GM08714 (cell line): ENCODE data around the gene MET.
"Not testable (repeated sequence)": the region's sequence is repeated elsewhere in the genome, so short reads cannot be mapped to it uniquely, and the experiment has no call there.

Experiments
- H3K4me3 ChIP-seq: fragments of 200-500 bp; sonication (Bioruptor generic); 2 replicates; pipeline ENCODE4 v1.5.1; 2014; ENCODE audit warnings: mild to moderate bottlenecking, low read length, inconsistent platforms
- ZNF274 ChIP-seq: IDR thresholded peaks from 2 replicates; pipeline ENCODE4 v1.6.1; 2012; ENCODE audit warnings: mild to moderate bottlenecking, low read depth, low read length

MET gene

GRCh38 chr7:116647861-116648260 lies 24.1 kb upstream of the MET start:
- TF ChIP-seq ZNF274, result no peak

DNA sequence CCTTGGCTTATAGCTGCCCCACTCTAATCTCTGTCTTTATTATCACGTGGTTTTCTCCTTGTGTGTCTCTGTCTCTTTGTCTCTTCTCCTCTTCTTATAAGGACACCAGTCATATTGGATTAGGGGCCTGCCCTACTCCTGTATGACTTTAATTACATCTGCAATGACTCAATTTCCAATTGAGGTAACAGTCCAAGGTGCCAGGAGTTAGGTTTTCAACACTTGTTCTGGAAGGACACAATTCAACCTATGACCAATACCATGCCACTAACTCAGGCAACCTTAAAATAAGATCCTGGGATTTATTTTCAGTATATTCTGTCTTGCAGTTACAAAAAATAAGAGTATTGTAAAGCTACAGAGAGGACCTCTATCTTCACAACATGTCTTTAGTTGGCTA lies 21.6 kb upstream of the MET start:
- H3K4me3 ChIP-seq, result no peak overlapping the region
- TF ChIP-seq ZNF274, result no peak

More at GRCh38 chr7:116647861-116648260, 24.1 kb upstream of the MET start:
- no peak overlapping the region for H3K4me3 ChIP-seq

- no peak for TF ChIP-seq ZNF274
- no peak overlapping the region for H3K4me3 ChIP-seq
These were observed 19.2 kb upstream of the MET start for GRCh38 chr7:116652793-116653192.

GRCh38 chr7:116653204-116653603 lies 18.8 kb upstream of the MET start:
- TF ChIP-seq ZNF274, result no peak
- H3K4me3 ChIP-seq, result no peak overlapping the region

DNA sequence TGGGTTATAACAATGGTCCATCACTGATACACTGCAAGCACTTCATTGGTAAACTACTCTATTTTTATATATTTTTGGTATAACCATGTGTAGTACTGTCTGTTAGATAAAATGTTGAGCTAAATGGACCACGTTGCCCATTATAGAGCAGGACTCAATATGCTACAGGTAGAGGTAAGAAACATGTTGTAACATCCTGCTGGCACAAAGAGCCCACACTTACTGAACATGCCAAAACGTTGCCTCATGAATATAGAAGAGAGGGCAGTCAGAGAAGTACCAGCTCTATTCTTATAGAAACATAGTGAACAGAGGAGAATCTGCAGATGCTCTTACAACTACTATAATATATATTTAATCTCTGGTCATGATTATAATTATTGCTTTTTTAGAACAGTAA lies 18.4 kb upstream of the MET start:
- TF ChIP-seq ZNF274, result no peak
- no peak overlapping the region for H3K4me3 ChIP-seq

DNA sequence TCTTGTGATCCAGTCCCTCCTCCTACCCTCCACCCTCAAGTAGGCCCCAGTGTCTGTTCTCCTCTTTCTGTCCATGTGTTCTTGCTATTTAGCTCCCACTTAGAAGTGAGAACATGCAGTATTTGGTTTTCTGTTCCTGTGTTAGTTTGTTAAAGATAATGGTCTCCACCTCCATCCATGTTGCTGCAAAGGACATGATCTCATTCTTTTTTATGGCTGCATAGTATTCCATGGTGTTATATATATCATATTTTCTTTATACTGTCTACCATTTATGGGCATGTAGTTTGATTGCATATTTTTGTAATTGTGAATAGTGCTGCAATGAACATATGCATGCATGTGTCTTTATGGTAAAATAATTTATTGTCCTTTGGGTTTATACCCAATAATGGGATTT lies 12.7 kb upstream of the MET start:
- not testable (repeated sequence) for H3K4me3 ChIP-seq

GRCh38 chr7:116661865-116662264 lies 10.1 kb upstream of the MET start:
- TF ChIP-seq ZNF274, result no peak
- no peak overlapping the region for H3K4me3 ChIP-seq

DNA sequence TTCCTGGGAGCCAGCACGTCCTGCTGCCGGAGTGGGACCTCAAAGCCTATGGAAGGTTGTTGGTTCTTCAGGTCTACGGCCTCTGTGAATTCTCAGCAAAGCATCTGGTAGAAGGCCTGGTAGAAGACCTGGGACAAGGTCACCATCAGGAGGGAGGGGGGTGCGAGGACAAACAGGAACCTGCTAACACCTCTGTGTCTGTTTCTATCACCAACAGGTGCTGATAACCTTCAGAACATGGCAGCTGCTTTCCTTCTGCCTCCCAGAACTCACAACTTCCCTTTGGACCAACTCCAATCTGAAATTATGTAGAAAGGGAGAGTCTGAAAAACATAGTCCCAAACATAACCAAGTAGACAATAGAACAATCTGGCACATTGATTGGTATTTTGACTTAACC lies 8.3 kb upstream of the MET start:
- no peak for TF ChIP-seq ZNF274
- no peak overlapping the region for H3K4me3 ChIP-seq

DNA sequence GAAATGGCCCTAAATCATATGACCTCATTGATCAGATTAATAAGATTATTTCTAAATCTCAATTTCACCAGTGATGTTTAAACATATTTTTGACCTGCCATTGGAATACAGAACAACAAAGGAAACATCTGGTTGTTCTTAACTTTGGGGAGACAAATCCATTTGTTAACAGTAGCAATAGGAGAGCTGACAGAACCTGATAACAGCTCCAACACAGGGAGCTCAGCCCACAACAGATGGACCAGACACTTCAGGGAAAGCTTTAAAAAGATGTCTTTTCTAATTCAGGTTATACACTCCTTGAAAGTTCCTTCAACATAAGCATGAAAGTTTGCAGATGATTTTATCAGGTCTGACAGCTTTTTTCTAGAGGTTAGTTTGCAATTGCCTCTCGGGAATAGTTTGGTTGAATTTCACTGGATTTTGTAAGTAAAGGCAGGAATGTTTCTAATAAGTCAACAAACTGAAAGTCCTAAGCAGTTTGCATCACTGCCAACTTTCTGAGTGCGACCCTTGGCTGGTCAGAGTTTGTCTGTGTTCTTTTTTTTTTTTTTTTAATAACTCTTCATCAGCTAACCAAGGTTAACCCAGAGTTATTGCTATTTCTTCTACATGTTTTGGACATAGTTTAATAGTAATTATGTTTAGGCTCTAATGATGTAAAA lies 6.5 kb upstream of the MET start:
- no peak for TF ChIP-seq ZNF274
- H3K4me3 ChIP-seq, result no peak overlapping the region

- no peak for TF ChIP-seq ZNF274
- no peak overlapping the region for H3K4me3 ChIP-seq
These were observed 2.2 kb upstream of the MET start for GRCh38 chr7:116669769-116670168.

- no peak overlapping the region for H3K4me3 ChIP-seq
- no peak for TF ChIP-seq ZNF274
These were observed 1.5 kb upstream of the MET start for GRCh38 chr7:116670409-116671015.

- no peak overlapping the region for H3K4me3 ChIP-seq
- TF ChIP-seq ZNF274, result no peak
These were observed 885 bp upstream of the MET start for GRCh38 chr7:116671111-116671510.

GRCh38 chr7:116672596-116673456 lies 830 bp downstream of the MET start:
- H3K4me3 ChIP-seq, result peak overlapping the region; percentile 3

GRCh38 chr7:116673457-116673865 lies 1.5 kb downstream of the MET start:
- no peak overlapping the region; the same call in 1 of the 2 replicates for H3K4me3 ChIP-seq
- TF ChIP-seq ZNF274, result no peak

More at GRCh38 chr7:116672596-116673456, 830 bp downstream of the MET start:
- no peak for TF ChIP-seq ZNF274
